Stimulated activated CD4-positive, alpha-beta T cell treated with anti-CD3 and anti-CD28 coated beads, Interleukin-4, amount 100 ng/mL, for 1 hour (primary cell): ENCODE data around the gene AK5.

ENCODE experiments used
- DNase-seq: peaks from one replicate; pipeline ENCODE4 v3.0.0-alpha.2; 2020

Gene AK5

GRCh38 chr1:77461691-77462090 lies 179.9 kb downstream of the AK5 start:
- no peak for DNase-seq

GRCh38 chr1:77463216-77463615 lies 181.4 kb downstream of the AK5 start:
- DNase-seq: no peak

GRCh38 chr1:77465139-77465538 lies 183.3 kb downstream of the AK5 start:
- DNase-seq: no peak

GRCh38 chr1:77465922-77466321 lies 184.1 kb downstream of the AK5 start:
- no peak for DNase-seq

- no peak for DNase-seq
Measured at GRCh38 chr1:77467021-77467595, 185.3 kb downstream of the AK5 start.

GRCh38 chr1:77467741-77468140 lies 185.9 kb downstream of the AK5 start:
- DNase-seq: no peak

- no peak for DNase-seq
Measured at GRCh38 chr1:77468257-77468948, 186.6 kb downstream of the AK5 start.

DNA sequence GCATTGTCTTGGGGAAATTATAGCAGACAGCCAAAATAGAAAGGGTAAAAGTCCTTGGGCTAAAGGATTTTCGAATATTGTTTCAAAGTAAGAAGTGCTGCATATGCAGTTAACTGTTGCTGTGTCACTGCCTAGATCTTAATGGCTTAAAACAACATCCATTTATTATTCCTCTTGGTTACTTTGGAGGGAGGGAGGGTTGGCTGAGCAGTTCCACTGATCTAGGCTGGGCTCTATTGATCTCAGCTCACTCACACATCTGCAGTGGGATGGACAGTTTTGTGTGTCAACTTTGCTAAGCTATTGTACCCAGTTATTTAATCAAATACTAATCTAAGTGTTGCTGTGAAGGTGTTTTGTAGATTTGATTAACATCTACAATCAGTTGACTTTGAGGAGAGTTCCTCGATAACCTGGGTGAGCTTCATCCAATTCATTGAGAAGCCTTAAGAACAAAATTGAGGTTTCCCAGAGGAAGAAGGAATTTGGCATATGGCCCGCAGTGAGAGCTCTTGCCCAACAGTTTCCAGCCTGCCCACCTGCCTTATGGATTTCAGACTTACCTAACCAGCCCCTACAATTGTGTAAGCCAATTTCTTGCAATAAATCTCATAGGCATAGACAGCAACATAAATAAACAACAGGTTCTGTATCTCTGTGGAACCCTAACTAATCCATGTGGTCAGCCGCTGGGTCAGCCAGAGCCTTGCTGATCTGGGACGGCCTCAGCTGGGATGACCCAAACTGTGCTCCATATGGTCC lies 187.3 kb downstream of the AK5 start:
- DNase-seq: no peak

DNA sequence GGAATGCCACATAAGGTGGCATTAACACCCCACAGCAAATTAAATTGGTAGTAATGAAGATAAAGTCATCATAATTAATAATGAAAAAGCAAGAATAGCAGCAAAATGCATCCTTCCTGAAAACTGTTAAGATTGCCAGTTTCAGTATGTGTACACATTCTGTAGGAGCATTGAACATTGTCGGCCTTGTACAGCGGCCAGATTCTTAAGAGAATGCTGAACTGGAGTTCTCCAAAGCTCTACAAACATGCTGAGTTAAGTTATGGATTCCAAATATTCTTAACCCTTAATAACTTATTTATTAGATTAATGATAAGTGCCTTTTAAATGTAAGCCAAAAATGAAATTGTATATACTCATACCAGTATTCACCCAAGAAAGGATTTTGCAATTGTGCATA lies 189.9 kb downstream of the AK5 start:
- no peak for DNase-seq

DNA sequence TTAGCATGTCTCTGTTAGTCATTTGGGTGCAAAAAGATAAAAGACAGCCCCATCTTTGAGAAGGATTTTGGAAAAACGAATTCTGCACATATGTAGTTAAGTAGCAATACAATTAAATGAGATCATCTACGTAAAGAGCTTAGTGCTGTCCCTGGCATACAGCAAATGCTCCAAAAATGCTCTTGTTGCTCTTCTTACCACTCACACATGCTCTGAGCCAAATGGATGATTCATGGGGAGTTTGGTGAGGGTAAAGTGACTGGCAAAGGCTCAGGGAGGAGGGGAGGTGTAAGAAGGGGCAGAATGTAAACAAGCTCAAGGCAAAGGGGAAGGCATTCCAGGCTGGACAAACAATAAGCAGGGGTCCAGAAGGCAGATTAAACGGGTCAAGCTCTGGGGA lies 191.9 kb downstream of the AK5 start:
- no peak for DNase-seq

DNA sequence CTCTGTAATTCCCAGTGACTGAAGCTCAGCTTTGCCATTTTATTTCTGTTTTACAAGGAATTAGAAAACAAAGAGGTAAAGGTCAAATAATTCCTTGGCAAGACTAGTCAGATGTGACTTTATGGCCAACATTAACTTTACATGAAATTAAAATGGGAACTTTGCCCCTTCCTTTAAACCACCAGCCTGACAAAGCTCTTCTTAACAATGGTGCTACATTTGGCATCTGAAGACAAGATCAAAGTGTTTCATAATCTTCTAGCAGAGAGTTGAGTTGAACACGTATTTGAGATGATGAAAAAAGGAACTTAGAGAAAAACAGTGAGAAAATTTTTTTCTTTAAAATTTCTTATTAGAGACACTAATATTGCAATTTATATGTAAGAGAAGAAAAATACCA lies 193.8 kb downstream of the AK5 start:
- DNase-seq: no peak

DNA sequence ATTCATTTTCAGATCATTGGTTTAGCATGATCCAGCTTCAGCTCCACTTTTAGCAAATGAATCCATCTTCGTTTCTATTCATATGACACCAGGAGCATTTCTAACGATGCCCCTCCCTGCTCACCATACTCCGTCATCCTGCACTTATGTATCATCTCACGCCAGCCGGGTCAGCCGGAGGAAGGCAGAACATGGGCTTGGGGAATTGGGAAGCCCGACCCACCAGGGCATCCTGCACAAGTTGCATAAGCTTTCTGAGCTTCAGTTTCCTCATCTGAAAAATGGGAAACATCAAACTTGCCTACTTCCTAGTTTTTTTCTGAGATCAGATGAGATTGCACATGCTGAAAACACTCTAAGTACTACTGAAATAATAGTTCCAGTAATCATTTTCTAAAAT lies 194.7 kb downstream of the AK5 start:
- no peak for DNase-seq

- no peak for DNase-seq
Measured at GRCh38 chr1:77484334-77484733, 202.5 kb downstream of the AK5 start.

DNA sequence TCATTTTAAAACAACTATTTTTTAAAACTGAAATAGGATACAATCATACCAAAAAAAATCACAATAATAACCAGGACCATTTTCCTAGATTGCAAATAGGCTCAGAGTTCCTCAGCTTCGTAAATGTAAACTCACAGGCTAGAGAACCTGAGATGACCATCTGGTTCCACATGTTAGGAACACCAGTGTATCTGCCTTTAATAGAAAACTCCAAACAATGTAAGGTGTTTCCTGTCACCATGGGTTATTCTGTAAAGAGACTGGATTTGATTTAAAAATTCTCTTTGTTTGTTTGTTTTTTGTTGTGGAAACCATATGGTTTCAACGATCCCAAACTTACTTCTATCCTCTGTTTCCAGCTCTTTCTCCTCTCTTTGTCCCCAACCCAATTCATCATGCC lies 203.1 kb downstream of the AK5 start:
- no peak for DNase-seq

DNA sequence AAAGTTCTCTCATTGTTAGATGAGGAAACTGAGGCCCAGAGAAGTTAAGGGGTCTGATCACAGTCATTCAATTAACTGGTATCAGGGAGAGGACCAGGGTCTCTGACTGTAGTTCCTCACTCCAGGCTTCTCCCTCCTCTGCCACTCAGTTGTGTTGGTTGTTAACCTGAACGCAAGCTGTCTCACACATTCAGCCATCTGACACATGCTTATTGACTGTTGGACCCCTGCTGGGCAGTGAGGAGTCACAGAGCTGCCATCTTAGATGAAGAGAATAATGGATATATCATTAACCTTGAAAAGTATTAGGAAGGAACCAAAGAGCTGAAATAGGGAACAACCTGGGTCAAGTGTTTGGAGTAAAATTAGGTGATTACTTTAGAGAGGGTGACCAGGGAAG lies 205.8 kb downstream of the AK5 start:
- DNase-seq: no peak

DNA sequence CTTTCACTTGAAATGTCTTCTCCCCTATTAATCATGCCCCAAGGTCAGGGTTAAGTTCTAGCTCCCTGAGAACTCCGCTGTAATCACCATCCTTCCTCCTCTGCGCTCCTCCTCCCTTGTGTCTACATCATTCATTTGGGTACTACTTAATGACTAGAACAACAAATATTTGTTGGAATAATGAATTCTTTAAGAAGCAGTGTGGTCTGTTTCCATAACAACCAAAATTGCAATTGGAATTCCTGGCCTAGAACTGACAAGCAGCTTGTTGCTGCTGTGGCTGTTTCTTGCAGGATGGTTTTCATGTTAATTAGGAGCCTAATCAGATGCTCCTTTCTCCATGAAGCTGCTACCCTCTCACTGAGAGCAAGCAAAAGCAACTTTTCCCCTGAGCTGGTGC lies 208.1 kb downstream of the AK5 start:
- DNase-seq: no peak

GRCh38 chr1:77494026-77494425 lies 212.2 kb downstream of the AK5 start:
- DNase-seq: no peak

GRCh38 chr1:77498918-77499317 lies 217.1 kb downstream of the AK5 start:
- no peak for DNase-seq

GRCh38 chr1:77499466-77499865 lies 217.6 kb downstream of the AK5 start:
- DNase-seq: no peak

DNA sequence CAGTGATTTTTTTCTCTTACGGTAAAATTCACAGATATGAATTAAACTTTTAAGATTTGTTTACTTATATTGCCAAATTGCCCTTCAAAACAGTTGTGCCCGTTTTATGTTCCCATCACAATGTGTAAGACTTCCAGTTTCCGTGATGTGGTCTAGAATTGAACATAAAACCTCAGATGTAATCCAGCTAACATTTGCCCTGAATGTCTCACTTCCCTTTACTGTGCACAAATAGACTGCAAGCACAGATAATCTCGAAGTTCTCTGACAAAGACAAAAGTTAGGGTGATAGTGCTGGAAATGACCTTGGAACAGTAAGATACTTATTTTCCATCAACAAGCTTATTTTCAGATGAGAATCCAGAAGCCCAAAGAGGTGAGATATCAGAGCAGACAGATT lies 223.2 kb downstream of the AK5 start:
- DNase-seq: no peak

- no peak for DNase-seq
Measured at GRCh38 chr1:77506771-77507170, 225.0 kb downstream of the AK5 start.

GRCh38 chr1:77509051-77509492 lies 227.3 kb downstream of the AK5 start:
- DNase-seq: no peak

GRCh38 chr1:77509898-77510297 lies 228.1 kb downstream of the AK5 start:
- DNase-seq: no peak

DNA sequence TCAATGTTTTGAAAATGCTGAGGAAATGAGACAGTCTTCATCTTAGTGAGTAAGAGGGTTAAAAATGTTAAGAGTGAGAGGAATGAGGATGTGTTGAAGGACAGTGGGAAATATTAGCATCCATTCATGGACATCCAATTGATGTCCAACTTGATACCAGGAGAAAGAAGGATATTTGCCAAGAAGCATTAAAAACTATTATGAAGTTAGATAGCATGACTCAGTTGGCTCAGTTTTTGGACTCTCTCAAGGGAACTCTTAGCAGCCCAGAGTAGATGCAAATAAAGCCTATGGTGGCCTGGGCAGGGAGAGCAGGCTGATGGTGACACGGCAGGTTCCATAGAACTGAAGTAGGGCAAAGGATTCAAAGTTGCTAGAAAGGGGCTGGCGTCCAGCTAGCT lies 229.6 kb downstream of the AK5 start:
- DNase-seq: no peak
